Measurements from ENCODE around the gene PRRG1.

GRCh38 chrX:37380256-37380655 is 31.1 kb downstream of the PRRG1 start:
- TF ChIP-seq CTCF (conservative IDR thresholded peaks at IDR 0.05; ENCODE audit: low read depth, low read length) (no peak), EZH2phosphoT487 (IDR thresholded peaks at IDR 0.05; ENCODE audit: borderline replicate concordance, low read length) (no peak), EZH2 (IDR thresholded peaks at IDR 0.05; ENCODE audit: low read length, unreplicated experiment) (no peak)

Measured in PC-3 (cell line).